ENCODE results near the gene CCL18.
"Not testable (repeated sequence)": the region's sequence is repeated elsewhere in the genome, so short reads cannot be mapped to it uniquely, and the experiment has no call there.

GRCh38 chr17:36087897-36088572 lies 24.0 kb downstream of the CCL18 start:
- TF ChIP-seq CTCF, POLR2A (IDR thresholded peaks at IDR 0.05): not testable (repeated sequence)

All from tibial nerve (tissue), 3 donors.